ENCODE data around the gene VPS25. TPM values are rescaled to one million over a fixed set of nuclear protein-coding genes. Genes with fewer than 3 reads are reported as not detected.

VPS25 gene
- total RNA-seq, 4 donors from 2014 or later = 38.5 to 71.2 (median 56.3) TPM

GRCh38 chr17:42821176-42821575 lies 47.9 kb downstream of the VPS25 start:
- Histone ChIP-seq H3K27me3 (no peaks in the 10 kb centered on the region), H3K4me1 (peaks cover 4 to 14% of the 10 kb centered on the region in 2 donors), H3K4me3 (replicated peaks in 1 of 3) (no peak overlapping the region), H3K9me3 (no peaks in the 10 kb centered on the region), H3K27ac (no peak overlapping the region), H3K36me3 (peaks cover 33 to 36% of the 10 kb centered on the region in 2 donors)
- 95 to 97% methylated on average over 7 of the region's 7 CpGs for WGBS, 2 donors
- intact Hi-C loops (cut with DNase I) = loop anchor here (10.0 kb wide), 1 partner anchor 86 kb away; no protein-coding TSS in a partner anchor
- no peak for DNase-seq
- TF ChIP-seq CTCF (IDR thresholded peaks at IDR 0.05) = no peak
- no peak for TF ChIP-seq POLR2A (IDR thresholded peaks at IDR 0.05)

- Histone ChIP-seq H3K36me3 (no peaks in the 10 kb centered on the region), H3K4me1 (peaks cover 8 to 19% of the 10 kb centered on the region in 2 donors), H3K27ac (no peak overlapping the region), H3K27me3 (no peaks in the 10 kb centered on the region), H3K9me3 (no peaks in the 10 kb centered on the region), H3K4me3 (replicated peaks in 1 of 3) (no peak overlapping the region)
- no peak for TF ChIP-seq CTCF (IDR thresholded peaks at IDR 0.05)
- no peak for TF ChIP-seq POLR2A (IDR thresholded peaks at IDR 0.05)
- intact Hi-C loops (cut with DNase I) = loop anchor here (10.0 kb wide), 1 partner anchor 93 kb away; no protein-coding TSS in a partner anchor
- WGBS, 2 donors = 88 to 90% methylated on average over 1 of the region's 1 CpG
- no peak for DNase-seq
These were observed 54.2 kb downstream of the VPS25 start for GRCh38 chr17:42827472-42827871.

Small RNA genes lying within 50 kb of the gene (microRNA-seq; reads per million reads assigned to microRNA genes)
- not detected for gene MIR6781

Small RNA genes lying within 50 kb of the gene (small RNA-seq; reads per million reads assigned to genes)
- gene HMGN2P15 (not detected), gene MIR6781 (not detected)

Other genes with a start within 250 kb of the VPS25 start
- gene NAGLU, start 237.2 kb upstream of the VPS25 start, total RNA-seq = 100 to 1,000 TPM in 2 of 4 donors, 10 to 100 TPM in 2; 56.7 to 140 (median 101) TPM
- 1 to 10 TPM in 2 of 4 donors, under 1 TPM in 2; 0.21 to 4.1 (median 1.3) TPM for gene HSD17B1, start 220.5 kb upstream of the VPS25 start, total RNA-seq
- gene COASY, start 211.3 kb upstream of the VPS25 start, total RNA-seq = 10 to 100 TPM; 32.7 to 60.9 (median 48.7) TPM
- gene MLX, start 206.3 kb upstream of the VPS25 start, total RNA-seq = 10 to 100 TPM; 47.0 to 62.8 (median 52.9) TPM
- gene PSMC3IP, start 195.7 kb upstream of the VPS25 start, total RNA-seq = 1 to 10 TPM; 1.4 to 5.8 (median 4.5) TPM
- gene RETREG3, start 164.1 kb upstream of the VPS25 start, total RNA-seq = 10 to 100 TPM; 61.9 to 74.4 (median 72.1) TPM
- 10 to 100 TPM; 17.1 to 45.6 (median 31.7) TPM for gene TUBG1, start 163.8 kb upstream of the VPS25 start, total RNA-seq
- gene TUBG2, start 114.2 kb upstream of the VPS25 start, total RNA-seq = 10 to 100 TPM; 20.4 to 38.7 (median 24.4) TPM
- gene PLEKHH3, start 96.5 kb upstream of the VPS25 start, total RNA-seq = 10 to 100 TPM; 22.0 to 30.4 (median 26.4) TPM
- gene CCR10, start 91.6 kb upstream of the VPS25 start, total RNA-seq = 1 to 10 TPM; 2.0 to 3.6 (median 2.6) TPM
- 1 to 10 TPM; 2.3 to 4.2 (median 2.5) TPM for gene CNTNAP1, start 90.9 kb upstream of the VPS25 start, total RNA-seq
- 10 to 100 TPM; 39.3 to 69.2 (median 56.4) TPM for gene EZH1, start 28.4 kb upstream of the VPS25 start, total RNA-seq
- 10 to 100 TPM; 18.6 to 55.3 (median 25.7) TPM for gene RAMP2, start 12.2 kb upstream of the VPS25 start, total RNA-seq
- gene WNK4, start 7.2 kb downstream of the VPS25 start, total RNA-seq = under 1 TPM in 2 of 4 donors, not detected in 2; 0.13 to 0.45 TPM
- 10 to 100 TPM; 46.4 to 94.4 (median 80.3) TPM for gene COA3, start 25.3 kb downstream of the VPS25 start, total RNA-seq
- gene CNTD1, start 25.4 kb downstream of the VPS25 start, total RNA-seq = under 1 TPM in 1 of 4 donors, not detected in 3; 0.27 TPM
- gene BECN1, start 50.8 kb downstream of the VPS25 start, total RNA-seq = 100 to 1,000 TPM; 107 to 213 (median 120) TPM
- 100 to 1,000 TPM in 1 of 4 donors, 10 to 100 TPM in 3; 78.3 to 119 (median 85.4) TPM for gene PSME3, start 59.9 kb downstream of the VPS25 start, total RNA-seq
- gene AOC2, start 71.1 kb downstream of the VPS25 start, total RNA-seq = 1 to 10 TPM in 3 of 4 donors, under 1 TPM in 1; 0.93 to 1.7 (median 1.3) TPM
- 10 to 100 TPM in 1 of 4 donors, 1 to 10 TPM in 3; 4.2 to 11.6 (median 5.8) TPM for gene AOC3, start 77.8 kb downstream of the VPS25 start, total RNA-seq
- not detected for gene G6PC1, start 127.3 kb downstream of the VPS25 start, total RNA-seq
- gene AARSD1, start 191.0 kb downstream of the VPS25 start, total RNA-seq = 10 to 100 TPM; 25.6 to 37.9 (median 32.5) TPM
- gene PTGES3L, start 206.6 kb downstream of the VPS25 start, total RNA-seq = under 1 TPM in 3 of 4 donors, not detected in 1; 0.11 to 0.75 (median 0.54) TPM
- gene RUNDC1, start 207.1 kb downstream of the VPS25 start, total RNA-seq = 10 to 100 TPM; 25.8 to 31.9 (median 28.4) TPM
- 1,000 to 10,000 TPM in 2 of 4 donors, 100 to 1,000 TPM in 2; 425 to 1,406 (median 814) TPM for gene RPL27, start 225.0 kb downstream of the VPS25 start, total RNA-seq
- gene IFI35, start 233.3 kb downstream of the VPS25 start, total RNA-seq = 10 to 100 TPM; 23.9 to 43.9 (median 35.8) TPM
- gene VAT1, start 248.9 kb downstream of the VPS25 start, total RNA-seq = 100 to 1,000 TPM; 118 to 153 (median 131) TPM

All from thyroid gland (tissue), 4 donors.